HG02943 (cell line): ENCODE measurements around the gene FAM83G.

Experiments
- ATAC-seq: cut with Tn5 transposase; IDR thresholded peaks from one replicate; pipeline ENCODE4 v1.9.1; 2021; ENCODE audit warnings: mild to moderate bottlenecking, low read depth, moderate library complexity; ENCODE audit not compliant: unreplicated experiment

Gene FAM83G

DNA sequence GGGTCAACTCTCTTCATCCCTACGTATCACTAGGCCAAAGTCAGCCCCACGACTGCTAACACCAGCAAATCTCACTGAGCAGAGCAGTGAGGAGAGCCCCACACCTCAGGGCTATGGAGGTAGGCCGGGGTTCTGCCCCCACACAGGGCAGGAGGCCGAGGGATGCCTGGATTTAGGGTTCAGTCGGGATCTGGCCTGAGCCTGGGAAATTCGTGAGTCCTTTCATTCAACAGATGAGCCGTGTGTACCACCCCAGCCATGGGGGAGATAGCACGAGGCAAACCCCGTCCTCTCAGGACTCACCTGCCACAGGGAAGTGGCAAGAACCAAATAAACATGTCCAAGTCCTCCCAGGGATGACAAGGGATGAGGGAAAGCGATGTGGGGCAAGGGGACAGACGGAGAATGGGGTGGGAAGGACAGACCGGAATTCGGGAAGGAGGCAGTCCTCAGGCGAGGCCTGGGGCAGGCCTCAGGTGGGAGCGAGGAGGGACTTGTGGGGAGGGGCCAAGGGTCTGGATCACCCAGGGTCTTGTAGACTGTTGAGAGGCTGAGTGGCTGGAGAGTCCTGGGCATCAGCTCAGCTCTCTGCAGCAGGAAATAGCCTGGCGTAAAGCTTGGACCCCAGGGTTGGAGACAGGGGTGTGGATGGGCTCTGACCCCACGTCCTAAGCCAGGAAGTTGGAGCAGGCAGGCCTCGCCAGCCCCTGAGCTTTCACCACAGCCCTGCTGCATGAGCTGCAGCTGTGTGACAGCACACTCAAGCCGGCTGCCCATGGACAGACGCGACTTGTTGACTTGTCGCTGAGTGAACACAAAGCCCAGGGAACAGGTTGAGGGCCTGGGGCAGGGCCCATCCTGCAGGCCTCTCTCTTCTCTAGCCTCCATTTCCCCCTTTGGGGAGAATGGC lies 7.9 kb upstream of the FAM83G start:
- no peak for ATAC-seq

DNA sequence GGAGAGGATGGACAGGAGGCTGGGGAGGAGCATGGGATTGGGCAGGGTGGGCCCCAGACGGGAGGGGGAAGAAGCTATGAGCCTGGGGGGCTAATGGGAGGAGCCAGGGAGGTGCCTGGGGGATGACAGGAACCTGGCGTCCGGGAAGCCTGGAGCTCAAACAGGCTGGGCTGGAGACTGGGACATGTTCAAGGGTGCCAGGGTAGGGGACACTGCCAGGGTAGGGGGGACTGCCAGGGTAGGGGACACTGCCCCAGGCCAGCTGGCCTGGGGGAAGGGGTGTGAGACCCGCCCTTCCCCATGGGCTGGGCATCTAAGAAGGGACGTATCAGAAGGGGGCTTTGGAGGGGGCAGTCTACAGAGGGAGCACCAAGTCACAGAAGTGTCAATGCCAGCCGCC lies 7.0 kb upstream of the FAM83G start:
- no peak for ATAC-seq

DNA sequence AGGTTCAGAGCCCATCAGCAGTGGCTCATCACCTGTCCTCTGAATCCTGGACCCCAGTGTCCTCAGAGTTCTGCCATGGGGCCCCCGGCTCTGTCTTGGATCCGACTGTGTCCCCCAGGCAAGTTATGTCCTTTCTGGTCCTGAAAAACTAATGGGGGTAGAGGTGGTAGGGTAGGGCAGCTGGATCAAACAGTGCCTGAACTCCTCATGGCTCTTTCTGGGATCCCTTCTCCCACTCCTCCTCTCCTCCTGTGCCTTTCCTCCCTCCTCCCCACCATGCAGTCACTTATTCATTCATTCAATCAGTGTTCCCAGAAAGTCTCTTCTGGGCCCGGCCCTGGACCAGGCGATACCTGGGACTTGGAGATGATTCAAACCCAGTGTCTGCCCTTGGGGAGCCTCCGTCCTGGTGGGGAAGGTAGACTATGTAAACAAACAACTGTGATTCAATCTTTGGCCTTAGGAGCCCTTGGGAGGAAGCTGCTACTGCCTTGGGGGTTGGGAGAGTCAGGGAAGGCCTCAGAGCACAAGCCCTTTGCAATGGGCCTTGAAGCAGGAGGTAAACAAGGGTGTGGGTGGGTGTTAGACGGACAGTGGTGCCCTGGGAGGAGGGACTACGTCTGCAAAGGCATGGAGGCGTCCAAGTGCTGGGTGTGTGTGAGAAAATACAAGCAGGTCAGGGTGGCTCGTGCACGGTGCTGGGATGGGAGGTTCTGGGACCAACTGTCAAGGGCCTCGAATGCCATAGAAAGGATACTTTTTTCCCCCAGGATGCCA lies 6.4 kb upstream of the FAM83G start:
- no peak for ATAC-seq

DNA sequence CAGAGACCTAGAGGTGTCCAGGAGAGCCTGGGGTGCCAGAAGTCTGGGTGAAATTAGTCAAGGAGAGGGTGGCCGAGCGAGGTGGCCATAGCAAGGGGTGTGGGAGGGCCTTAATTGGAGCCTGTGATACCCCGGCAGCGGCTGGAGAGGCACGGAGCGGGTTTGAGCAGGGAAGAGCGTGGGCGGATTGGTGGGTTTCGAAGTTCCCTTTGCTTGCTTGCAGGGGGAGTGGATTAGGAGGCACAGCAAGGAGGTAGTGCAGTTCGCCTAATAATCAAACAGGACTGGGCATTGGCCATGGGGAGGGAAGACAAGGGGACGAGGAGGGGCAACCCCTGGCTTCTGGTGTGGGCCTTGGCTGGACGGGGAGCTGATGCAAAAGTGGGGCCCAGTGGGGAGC lies 5.4 kb upstream of the FAM83G start:
- ATAC-seq: no peak

DNA sequence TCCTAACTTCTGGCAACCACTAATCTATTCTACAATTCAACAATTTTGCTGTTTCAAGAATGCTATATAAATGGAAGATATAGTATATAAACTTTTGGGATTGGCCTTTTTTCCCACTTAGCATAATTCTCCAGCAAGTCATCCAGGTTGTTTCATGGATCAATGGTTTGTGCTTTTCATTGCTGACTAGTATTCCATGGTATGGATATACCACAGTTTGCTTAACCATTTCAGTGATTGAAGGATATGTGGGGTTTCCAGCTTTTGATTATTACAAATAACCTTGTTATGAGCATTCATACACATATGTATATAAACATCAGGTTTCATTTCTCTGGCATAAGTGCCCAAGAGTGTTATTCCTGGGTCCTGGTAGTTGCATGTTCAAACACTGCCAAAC lies 2.1 kb upstream of the FAM83G start:
- ATAC-seq: no peak

DNA sequence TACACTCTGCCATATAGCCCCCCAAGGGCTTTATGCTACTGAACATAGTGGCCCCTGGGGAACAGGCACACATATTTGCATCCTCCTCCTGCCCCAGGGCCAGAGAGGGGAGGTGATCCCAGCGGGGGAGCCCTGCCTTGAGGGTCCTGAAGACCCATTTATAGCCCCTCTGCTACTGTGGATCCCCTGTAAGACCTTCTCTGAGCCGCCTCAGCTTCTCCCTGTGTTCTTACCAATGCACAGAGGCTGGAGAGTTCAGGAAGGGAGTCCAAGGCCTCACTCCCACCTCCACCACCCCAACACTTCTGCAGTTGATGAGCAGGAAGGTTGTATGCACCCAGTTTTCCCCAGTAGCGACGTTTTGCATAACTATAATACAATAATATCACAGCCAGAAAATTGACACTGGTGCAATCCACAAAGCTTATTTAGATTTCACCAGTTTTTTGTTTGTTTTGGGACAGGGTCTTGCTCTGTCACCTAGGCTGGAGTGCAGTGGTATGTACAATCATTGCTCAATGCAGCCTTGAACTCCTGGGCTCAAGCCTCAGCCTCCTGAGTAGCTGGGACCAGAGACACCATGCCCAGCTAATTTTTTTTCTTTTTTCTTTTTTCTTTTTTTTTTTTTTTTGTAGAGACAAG lies 1.3 kb upstream of the FAM83G start:
- no peak for ATAC-seq

DNA sequence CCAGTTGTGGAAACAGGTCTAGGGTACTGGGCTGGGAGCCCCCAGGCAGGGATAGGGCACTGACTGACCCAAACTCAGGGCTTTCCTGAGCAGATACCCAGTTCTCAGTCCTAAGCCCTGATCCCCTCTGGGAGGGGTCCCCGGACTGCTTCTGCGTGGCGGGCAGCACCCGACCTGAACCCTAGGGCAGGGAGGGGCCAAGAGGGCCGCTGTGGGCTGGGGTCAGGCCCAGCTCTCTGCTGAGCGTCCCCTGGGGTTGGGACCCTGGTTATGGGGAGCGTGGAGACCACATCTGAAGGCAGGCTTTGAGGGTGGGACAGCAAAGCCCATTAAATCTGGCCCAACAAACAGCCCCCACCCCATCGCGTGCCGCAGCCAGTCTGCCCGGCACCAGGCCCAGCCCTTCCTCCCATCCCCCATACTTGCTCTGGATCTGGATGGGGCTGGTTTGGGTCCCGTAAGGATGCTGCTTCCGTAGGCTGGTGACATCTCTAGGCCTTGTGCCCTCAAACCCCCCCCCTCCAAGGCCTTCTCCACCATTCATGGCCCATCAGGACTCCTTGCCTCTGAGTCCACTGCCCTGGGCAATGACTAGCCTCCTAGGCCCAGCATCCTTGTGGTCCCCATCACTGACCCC lies 691 bp upstream of the FAM83G start:
- ATAC-seq: no peak

DNA sequence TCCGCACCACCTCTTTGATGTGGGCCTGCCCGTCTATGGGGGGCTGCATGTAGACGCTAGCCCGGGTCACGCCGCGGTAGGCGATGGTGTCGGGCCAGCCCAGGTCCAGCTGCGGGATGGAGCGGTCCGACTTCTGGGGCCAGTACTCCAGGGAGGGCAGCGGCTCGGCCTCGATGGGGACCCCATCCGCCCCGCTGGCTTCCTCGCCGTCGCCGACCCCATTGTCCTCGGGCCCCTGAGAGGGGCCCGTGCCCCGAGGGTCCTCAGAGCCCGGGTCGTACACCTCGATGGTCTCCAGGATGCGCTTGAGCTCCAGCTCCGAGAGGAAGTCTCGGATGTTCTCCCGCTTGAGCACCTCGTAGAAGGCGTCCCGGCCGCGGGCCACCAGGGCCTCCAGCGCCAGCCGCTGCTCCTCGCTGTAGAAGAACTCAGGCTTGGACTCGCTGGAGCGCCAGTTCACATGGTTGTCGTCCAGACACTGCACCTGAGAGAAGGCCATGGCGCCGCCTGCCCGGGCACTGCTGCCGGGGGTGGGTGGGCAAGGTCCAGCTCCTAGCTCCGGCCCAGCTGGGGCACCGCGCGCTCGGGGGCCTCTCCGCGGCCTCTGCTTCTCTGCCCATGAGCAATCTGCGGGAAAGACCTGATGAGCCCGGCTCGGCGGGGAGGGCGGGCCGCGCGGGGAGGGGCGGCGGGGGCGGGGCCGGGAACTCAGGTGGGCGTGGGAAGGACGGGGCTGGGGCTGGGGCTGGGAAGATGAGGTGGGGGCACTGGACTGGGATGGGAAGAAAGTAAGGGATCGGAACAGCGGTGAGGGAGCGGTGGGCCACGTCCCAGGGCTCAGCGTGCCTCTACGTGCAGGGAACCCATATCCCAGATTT lies 782 bp downstream of the FAM83G start:
- peak; percentile 8 for ATAC-seq

DNA sequence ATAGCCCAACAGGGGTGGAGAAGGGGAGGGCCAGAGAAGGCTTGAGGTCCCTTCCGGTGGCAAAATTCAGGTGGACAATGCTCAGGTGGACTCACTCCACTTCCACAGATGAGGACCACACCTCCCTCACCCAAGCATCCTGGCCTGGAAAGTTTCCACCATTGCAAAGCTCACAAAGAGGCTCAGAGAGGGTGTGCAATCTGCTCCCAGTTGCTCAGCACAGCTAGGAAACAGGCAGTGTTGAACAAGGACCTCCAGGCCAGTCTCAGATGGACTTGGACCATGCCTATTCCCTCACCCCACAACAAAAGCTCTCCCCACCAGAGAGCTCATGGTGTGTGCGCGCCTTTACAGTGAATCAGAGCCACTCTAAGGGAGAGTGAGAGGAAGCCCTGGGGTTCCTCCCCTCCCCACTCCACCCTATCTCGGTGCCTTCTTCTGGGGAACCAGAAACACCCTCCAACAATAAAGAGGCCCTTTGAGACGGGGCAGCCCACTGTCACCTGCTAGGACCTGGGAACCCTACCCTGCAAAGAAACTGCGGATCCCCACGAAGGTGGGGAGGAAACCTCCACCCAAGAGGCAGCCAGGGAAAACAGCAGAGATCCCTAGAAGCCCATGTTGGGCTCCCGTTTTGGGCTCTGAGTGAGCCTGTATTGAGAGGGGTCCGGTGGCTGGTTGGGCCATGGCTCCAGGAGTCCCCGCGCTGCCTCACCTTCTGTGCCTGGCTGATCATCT lies 1.6 kb downstream of the FAM83G start:
- ATAC-seq: no peak

DNA sequence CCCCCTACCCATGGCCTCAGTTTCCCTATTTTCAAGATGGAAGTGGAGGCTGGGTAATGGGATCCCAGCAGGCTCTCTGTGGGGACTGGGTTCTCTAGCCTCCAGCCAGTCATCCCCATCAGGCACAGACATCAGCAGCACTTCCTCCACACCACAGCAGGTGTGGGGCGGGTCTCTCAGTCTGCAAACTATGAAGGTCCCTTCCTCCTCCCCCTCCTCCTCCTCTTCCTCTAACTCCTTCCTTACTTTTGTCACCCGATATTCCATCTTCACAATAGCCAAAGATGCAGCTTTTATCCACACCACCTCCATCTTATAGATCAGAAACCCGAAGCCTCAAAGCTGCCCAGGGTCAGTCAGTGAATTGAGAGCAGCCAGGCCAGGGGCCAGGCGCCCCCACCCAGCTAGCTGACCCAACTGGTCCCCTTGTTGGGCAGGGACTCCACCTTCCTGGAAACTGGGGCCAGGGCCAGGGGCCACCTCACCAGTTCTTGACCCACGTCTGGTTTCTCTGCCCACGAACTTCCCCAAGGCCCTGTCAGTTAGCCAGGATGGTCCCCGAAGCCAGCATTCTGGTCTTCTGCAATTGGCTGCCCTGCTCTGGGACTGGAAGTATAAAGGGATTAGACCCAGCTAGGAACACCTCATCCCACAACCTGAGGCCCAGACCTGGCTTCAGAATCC lies 2.5 kb downstream of the FAM83G start:
- ATAC-seq: no peak

DNA sequence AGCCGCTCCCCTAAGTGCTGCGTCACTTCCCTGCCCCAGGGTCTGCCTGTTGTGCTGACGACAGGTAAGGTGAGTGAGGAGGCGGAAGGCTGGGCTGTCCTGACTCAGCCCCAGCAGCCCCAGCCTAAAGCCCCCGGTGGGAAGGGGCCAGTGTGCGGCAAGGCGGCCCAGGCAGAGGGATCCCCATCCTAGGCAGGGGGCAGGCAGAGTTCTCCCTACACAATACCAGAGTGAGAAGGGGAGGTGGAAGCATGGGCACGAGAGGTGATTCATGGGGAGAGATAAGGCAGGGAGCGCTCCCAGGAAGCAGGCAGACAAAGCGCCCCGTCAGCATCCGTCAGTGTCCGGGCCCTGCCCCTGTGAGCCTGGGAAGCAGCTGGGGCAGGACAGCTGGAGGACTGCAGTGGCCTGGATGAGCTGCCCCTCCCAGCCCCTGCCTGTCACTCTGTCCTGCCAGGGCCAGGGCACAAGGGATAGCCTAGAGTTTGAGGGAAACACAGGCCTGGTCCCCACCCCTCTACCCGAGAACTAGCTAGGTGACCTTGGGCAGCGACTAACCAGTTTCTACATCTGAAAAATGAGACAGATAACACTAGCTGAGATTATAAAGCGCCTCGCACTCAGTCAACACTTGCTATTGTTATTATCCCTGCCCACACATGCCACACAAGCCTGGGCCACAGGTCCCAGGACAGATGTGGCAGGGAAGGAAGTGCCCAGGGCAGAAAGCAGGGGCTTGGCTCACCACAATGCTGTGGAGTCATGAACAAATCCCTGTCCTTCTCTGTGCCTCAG lies 3.8 kb downstream of the FAM83G start:
- no peak for ATAC-seq

DNA sequence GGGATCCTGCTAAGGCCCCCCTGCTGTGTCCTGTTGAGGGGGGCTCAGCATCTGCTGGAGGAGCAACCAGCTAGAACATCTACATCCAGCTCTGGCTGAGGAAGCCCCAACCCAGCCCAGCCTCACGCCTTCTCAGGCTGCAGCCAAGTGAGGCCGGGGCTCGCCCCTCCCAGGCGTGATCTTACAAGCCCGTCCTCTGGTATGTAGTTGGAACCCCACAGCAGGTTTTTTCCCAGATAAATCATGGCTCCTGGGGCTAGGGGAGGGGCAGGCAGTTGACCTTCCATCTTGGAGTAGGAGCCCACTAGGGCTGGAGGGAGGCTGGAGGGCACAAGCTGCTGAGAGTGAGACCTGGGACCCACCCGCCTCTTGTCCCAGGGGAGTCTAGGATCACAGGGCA lies 4.7 kb downstream of the FAM83G start:
- ATAC-seq: no peak

DNA sequence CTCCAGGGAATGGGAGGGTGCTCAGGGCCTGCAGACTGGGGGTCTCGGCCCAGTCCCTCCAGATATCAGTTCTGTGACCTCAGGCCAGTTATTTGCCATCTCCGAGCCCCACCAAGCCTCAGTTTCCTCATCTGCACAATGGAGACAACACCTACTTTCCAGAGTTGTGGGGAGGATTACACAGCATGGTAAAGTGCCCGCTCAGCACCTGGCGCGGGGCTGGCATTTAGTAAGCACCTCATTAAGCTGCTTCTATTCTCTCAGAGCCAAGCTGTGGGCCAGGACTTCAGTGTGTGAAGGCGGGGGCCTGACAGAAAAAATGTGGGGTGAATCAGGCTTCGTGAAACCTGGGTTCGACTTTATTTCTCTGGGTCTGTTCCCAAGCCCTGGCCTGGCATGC lies 5.2 kb downstream of the FAM83G start:
- ATAC-seq: no peak

DNA sequence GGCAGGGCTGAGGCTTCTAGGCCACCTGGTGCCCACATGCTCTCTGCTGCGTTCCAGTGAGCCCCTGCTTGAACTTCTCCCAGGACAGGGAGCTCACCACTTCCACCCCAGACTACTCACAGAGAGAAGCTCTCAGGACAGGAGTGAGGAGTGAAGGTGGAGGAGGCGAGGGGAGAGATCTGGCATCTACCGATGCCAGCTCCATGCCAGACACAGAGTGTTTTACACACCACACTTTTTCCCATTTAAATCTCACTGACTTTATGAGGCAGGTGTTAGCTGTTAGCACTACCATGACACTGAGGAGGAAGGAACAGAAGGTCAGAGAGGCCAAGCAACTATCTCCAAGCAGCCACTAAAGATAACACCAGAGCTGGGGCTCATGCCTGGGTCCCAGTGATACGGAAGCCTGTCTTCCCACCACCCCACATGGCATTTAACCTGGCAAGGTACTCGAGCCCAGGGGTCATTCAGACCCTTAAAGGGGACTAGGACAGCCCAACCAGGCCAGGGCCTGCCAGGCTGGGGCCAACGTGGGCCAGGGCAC lies 6.8 kb downstream of the FAM83G start:
- ATAC-seq: no peak

DNA sequence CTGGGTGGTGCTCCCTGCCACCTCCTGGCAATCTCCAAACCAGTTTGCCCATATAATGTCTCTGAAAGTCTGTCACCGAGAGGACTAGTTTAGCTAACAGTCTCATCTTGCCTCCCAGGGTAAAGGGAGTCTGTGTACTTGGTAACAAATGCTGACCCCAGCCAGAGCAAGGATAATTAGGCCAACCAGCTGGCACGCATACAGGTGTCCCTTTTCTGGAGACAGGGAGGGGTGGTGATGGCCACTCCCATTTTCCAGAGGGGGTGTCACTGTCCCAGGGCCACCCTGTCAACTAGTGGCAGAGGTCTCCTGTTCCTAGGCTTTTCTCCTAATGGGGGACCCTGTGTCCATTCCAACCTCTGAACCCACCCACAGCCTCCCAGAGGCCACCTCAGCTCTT lies 8.1 kb downstream of the FAM83G start:
- ATAC-seq: no peak

DNA sequence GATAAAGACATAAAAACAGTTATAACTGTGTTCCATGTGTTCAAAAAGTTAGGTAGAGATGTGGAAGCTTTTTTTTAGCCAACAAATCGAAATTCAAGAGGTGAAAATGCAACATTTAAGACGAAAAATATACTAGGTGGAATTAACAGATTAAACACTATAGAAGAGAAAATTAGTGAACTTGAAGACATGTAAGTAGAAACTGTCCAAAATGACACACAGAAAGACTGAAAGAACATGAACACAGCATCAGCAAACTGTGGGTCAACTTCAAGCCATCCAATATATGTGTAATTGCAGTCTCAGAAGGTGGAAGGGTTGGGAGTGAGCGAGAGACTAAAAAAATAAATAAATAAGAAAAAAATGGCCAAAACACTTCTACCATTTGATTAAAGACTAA lies 9.3 kb downstream of the FAM83G start:
- ATAC-seq: no peak

DNA sequence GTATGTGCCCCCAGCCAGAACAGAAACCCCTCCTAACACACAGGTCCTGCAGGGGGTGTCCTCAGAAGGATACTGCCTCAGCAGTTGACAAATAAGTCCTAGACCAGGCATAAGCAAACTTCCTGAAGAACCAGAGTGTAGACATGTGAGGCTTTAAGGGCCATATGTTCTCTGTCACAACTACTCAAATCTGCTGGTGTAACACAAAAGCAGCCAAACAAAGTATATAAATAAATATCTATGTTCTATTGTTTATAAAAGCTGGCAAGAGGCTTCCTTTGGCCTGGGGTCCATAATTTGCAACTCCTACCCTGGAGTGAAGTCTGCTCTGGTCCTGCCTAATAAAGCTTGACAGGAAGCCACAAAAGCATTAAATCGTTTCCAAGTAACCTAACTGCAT lies 9.9 kb downstream of the FAM83G start:
- ATAC-seq: no peak
